GM23248 (cell line): ENCODE results near the gene TMEM234. TPM values are rescaled to one million over a fixed set of nuclear protein-coding genes. Genes with fewer than 3 reads are reported as not detected.

Source experiments
- DNase-seq: peaks from one replicate; pipeline ENCODE4 v3.0.0-alpha.2; 2015
- H2AFZ ChIP-seq: fragments of 200-600 bp; sonication (generic); 2 replicates; pipeline ENCODE4 v1.6.1; 2016; ENCODE audit warnings: antibody characterized with exemption
- H3F3A ChIP-seq: fragments of 200-600 bp; sonication (generic); 2 replicates; pipeline ENCODE4 v1.6.1; 2016; ENCODE audit warnings: mild to moderate bottlenecking, antibody characterized with exemption, mixed run types; ENCODE audit not compliant: insufficient read depth
- H3K27ac ChIP-seq: fragments of 200-600 bp; sonication (generic); 2 replicates; pipeline ENCODE4 v1.5.1; 2016; ENCODE audit warnings: mild to moderate bottlenecking
- H3K27me3 ChIP-seq: fragments of 200-600 bp; sonication (generic); replicated peaks from 2 replicates; pipeline ENCODE4 v1.6.1; 2016; ENCODE audit warnings: mild to moderate bottlenecking; ENCODE audit not compliant: insufficient read depth
- H3K36me3 ChIP-seq: fragments of 200-600 bp; sonication (generic); 2 replicates; pipeline ENCODE4 v1.6.1; 2016; ENCODE audit warnings: low read depth, mild to moderate bottlenecking
- H3K4me1 ChIP-seq: fragments of 200-600 bp; sonication (generic); 2 replicates; pipeline ENCODE4 v1.6.1; 2016; ENCODE audit warnings: mild to moderate bottlenecking; ENCODE audit not compliant: insufficient read depth
- H3K4me2 ChIP-seq: fragments of 200-600 bp; sonication (generic); one replicate; pipeline ENCODE4 v1.6.1; 2016; ENCODE audit warnings: mild to moderate bottlenecking; ENCODE audit not compliant: unreplicated experiment
- H3K4me3 ChIP-seq: fragments of 200-600 bp; sonication (generic); 2 replicates; pipeline ENCODE4 v1.5.1; 2016; ENCODE audit warnings: mild to moderate bottlenecking
- H3K79me2 ChIP-seq: fragments of 200-600 bp; sonication (generic); 2 replicates; pipeline ENCODE4 v1.6.1; 2016; ENCODE audit warnings: mild to moderate bottlenecking; ENCODE audit not compliant: insufficient read depth
- H3K9ac ChIP-seq: fragments of 200-600 bp; sonication (generic); 2 replicates; pipeline ENCODE4 v1.6.1; 2016; ENCODE audit warnings: mild to moderate bottlenecking
- H3K9me2 ChIP-seq: fragments of 200-600 bp; sonication (generic); 2 replicates; pipeline ENCODE4 v1.6.1; 2016; ENCODE audit warnings: mixed run types, mild to moderate bottlenecking, moderate library complexity; ENCODE audit not compliant: insufficient read depth
- H3K9me3 ChIP-seq: fragments of 200-600 bp; sonication (generic); one replicate; pipeline ENCODE4 v1.6.1; 2017; ENCODE audit warnings: low read depth
- H4K20me1 ChIP-seq: fragments of 200-600 bp; sonication (generic); 2 replicates; pipeline ENCODE4 v1.6.0; 2016; ENCODE audit not compliant: insufficient read depth
- EZH2 ChIP-seq: fragments of 200-600 bp; sonication (generic); IDR thresholded peaks from 2 replicates; pipeline ENCODE4 v1.6.1; 2018; ENCODE audit warnings: antibody characterized with exemption, mild to moderate bottlenecking; ENCODE audit not compliant: insufficient read depth, poor library complexity, severe bottlenecking
- EZH2phosphoT487 ChIP-seq: fragments of 200-600 bp; sonication (generic); IDR thresholded peaks from 2 replicates; pipeline ENCODE4 v1.6.1; 2018; ENCODE audit warnings: antibody characterized with exemption, moderate library complexity, mild to moderate bottlenecking, low read depth; ENCODE audit not compliant: insufficient read depth
- WGBS, 2 experiments: methylation state at CpG; one replicate each; pipeline ENCODE4 v1.1.6; 2015 to 2017; ENCODE audit warnings: low lambda C conversion rate in 2 of 2, low coverage in 1 of 2; ENCODE audit errors: missing lambda C conversion rate in 2 of 2; 5-methylcytosine and 5-hydroxymethylcytosine counted together
- in situ Hi-C: fragments of 300-500 bp; cut with MboI; formaldehyde crosslinking; loops from 2 replicates; pipeline ENCODE4 v1.15.0; 2020
- polyA plus RNA-seq: library from polyadenylated mRNA; unstranded; fragments of >200 nt; fragmentation: Nextera tagmentation; extraction: Ambion mirVana; gene quantifications from 2 replicates; pipeline ENCODE4 v1.2.1, GENCODE V29; 2016
- total RNA-seq: library from RNA; depleted of rRNA; stranded (reverse); fragments of >200 nt; shearing (Covaris generic); gene quantifications from 2 replicates; pipeline ENCODE4 v1.2.3, GENCODE V29; 2014

Gene TMEM234
- total and polyA plus RNA-seq, 2 experiments from 2014 or later = 23.5 to 26.1 TPM

GRCh38 chr1:32197837-32198236 is 24.3 kb downstream of the TMEM234 start:
- TF ChIP-seq EZH2 = no peak
- no peak for TF ChIP-seq EZH2phosphoT487
- DNase-seq = no peak
- H3K36me3 ChIP-seq = peaks cover 39% of the 10 kb centered on the region

GRCh38 chr1:32197074-32197473 is 25.1 kb downstream of the TMEM234 start:
- WGBS, 2 experiments = 83 to 94% methylated on average over 1 of the region's 1 CpG
- Histone ChIP-seq H3K79me2 (no peaks in the 10 kb centered on the region), H3K36me3 (peaks cover 47% of the 10 kb centered on the region), H2AFZ (no peak overlapping the region), H3K9ac (no peak overlapping the region), H3K27ac (peak overlapping the region; percentile 26; the same call in 1 of the 2 replicates), H4K20me1 (no peaks in the 10 kb centered on the region), H3K4me2 (no peak overlapping the region), H3K9me3 (no peaks in the 10 kb centered on the region), H3K9me2 (no peaks in the 10 kb centered on the region), H3K4me3 (no peak overlapping the region), H3K27me3 (no peaks in the 10 kb centered on the region), H3K4me1 (peaks cover 31% of the 10 kb centered on the region), H3F3A (peaks cover 73% of the 10 kb centered on the region)
- no peak for TF ChIP-seq EZH2
- no peak for TF ChIP-seq EZH2phosphoT487
- no peak for DNase-seq
- in situ Hi-C loops = no loop called here

More at GRCh38 chr1:32197837-32198236, 24.3 kb downstream of the TMEM234 start:
- no peak overlapping the region for H3K4me3 ChIP-seq
- H3F3A ChIP-seq = peaks cover 68% of the 10 kb centered on the region
- H3K27ac ChIP-seq = no peak overlapping the region
- in situ Hi-C loops = no loop called here
- no peaks in the 10 kb centered on the region for H3K27me3 ChIP-seq
- H3K4me2 ChIP-seq = no peak overlapping the region
- 71 to 75% methylated on average over 6 of the region's 6 CpGs for WGBS, 2 experiments
- H3K4me1 ChIP-seq = peaks cover 31% of the 10 kb centered on the region
- H3K79me2 ChIP-seq = no peaks in the 10 kb centered on the region
- no peaks in the 10 kb centered on the region for H4K20me1 ChIP-seq
- no peaks in the 10 kb centered on the region for H3K9me2 ChIP-seq
- H2AFZ ChIP-seq = no peak overlapping the region
- H3K9ac ChIP-seq = no peak overlapping the region
- H3K9me3 ChIP-seq = no peaks in the 10 kb centered on the region

GRCh38 chr1:32195972-32196823 is 26.0 kb downstream of the TMEM234 start:
- Histone ChIP-seq H3K27ac (peak overlapping the region; percentile 26; the same call in 1 of the 2 replicates), H3K27me3 (no peaks in the 10 kb centered on the region), H3F3A (peaks cover 73% of the 10 kb centered on the region), H2AFZ (no peak overlapping the region), H3K9me3 (no peaks in the 10 kb centered on the region), H3K36me3 (peaks cover 56% of the 10 kb centered on the region), H3K4me2 (no peak overlapping the region), H3K9ac (no peak overlapping the region), H3K4me1 (peaks cover 22% of the 10 kb centered on the region), H3K79me2 (no peaks in the 10 kb centered on the region), H3K9me2 (no peaks in the 10 kb centered on the region), H4K20me1 (no peaks in the 10 kb centered on the region), H3K4me3 (no peak overlapping the region)
- TF ChIP-seq EZH2 = no peak
- no peak for TF ChIP-seq EZH2phosphoT487
- DNase-seq = peak; percentile 54
- in situ Hi-C loops = no loop called here

- Histone ChIP-seq H3K9ac (no peak overlapping the region), H3K4me3 (no peak overlapping the region), H3K4me1 (peaks cover 22% of the 10 kb centered on the region), H3K36me3 (peaks cover 61% of the 10 kb centered on the region), H3K79me2 (peaks cover 2% of the 10 kb centered on the region), H3F3A (peaks cover 73% of the 10 kb centered on the region), H4K20me1 (no peaks in the 10 kb centered on the region), H3K4me2 (no peak overlapping the region), H3K27ac (no peak overlapping the region), H3K9me2 (no peaks in the 10 kb centered on the region), H3K9me3 (no peaks in the 10 kb centered on the region), H3K27me3 (no peaks in the 10 kb centered on the region), H2AFZ (no peak overlapping the region)
- TF ChIP-seq EZH2phosphoT487 = no peak
- no peak for TF ChIP-seq EZH2
- DNase-seq = no peak
- in situ Hi-C loops = no loop called here
- 100% methylated on average over 3 of the region's 3 CpGs for WGBS, 2 experiments
These were observed 26.6 kb downstream of the TMEM234 start for GRCh38 chr1:32195531-32195930.
